GM10266 (cell line): ENCODE measurements around the gene ACTL7A.

Source experiments
- DNase-seq: peaks from one replicate; pipeline ENCODE4 v3.0.0; 2012; ENCODE audit errors: extremely low spot score
- CTCF ChIP-seq: IDR thresholded peaks from 2 replicates; pipeline ENCODE4 v1.5.1; 2012; ENCODE audit warnings: mild to moderate bottlenecking, low read depth; ENCODE audit not compliant: control insufficient read depth, insufficient read depth; ENCODE audit errors: missing control alignments

The ACTL7A gene

GRCh38 chr9:108830272-108830671, 31.8 kb upstream of the ACTL7A start:
- DNase-seq: no peak
- TF ChIP-seq CTCF: no peak

- DNase-seq: no peak
- TF ChIP-seq CTCF: no peak
Observed at GRCh38 chr9:108831496-108832178, 30.4 kb upstream of the ACTL7A start.

- TF ChIP-seq CTCF: no peak
- no peak for DNase-seq
Observed at GRCh38 chr9:108832179-108832500, 29.9 kb upstream of the ACTL7A start.

- no peak for TF ChIP-seq CTCF
- DNase-seq: no peak
Observed at GRCh38 chr9:108834959-108835665, 27.0 kb upstream of the ACTL7A start.

DNA sequence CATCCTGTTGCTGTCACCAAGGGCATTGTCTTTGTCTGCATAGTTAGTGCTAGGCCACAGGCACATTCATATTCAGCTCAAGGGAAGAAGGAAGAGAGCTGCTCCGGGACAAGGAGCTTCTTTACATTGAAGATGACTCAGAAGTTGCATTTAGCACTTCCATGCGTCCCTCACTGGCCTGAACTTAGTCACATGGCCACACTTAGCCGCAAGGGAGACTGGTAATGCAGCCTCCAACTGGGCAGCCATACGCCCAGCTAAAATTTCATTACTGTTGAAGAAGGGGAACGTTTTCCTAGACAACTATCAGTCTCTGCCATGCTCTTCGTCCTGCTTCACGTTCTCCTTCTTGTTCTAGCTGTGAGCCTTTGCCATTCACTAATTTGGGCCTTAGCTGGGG, 26.2 kb upstream of the ACTL7A start:
- DNase-seq: no peak
- no peak for TF ChIP-seq CTCF

DNA sequence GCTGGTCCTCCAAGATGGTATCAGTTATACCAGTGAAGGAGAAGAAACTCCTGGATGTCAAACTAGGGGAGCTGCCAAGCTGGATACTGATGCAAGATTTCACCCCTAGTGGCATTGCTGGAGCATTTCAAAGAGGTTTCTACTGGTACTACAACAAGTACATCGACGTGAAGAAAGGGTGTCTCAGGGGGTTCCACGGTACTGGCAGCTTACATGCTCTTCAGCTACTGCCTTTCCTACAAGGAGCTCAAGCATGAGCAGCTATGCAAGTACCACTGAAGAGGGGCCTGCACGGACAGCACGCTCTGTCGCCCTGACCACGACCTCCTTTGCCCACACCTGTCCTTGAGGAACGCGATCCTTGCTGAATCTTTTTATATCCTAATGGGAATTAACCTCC, 25.7 kb upstream of the ACTL7A start:
- no peak for DNase-seq
- no peak for TF ChIP-seq CTCF

DNA sequence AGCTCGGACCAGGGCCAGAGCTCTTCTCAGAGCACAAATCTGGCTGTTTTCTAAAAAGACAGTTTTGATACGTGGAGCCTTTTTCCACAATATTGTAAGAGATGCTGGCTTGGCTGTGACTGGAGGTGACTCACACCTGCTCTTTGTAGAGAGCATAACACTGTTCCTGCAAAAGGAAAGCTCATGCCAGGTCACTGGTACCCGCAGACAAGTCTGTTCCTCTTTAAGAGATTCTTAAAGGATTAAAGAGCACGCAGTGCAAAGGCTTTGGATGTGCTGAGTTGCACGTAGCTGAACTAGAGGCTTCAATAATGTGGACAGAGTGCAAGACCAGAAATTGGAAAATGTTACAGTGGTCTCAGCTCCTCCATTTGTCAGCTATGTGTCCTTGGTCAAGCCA, 25.3 kb upstream of the ACTL7A start:
- DNase-seq: no peak
- TF ChIP-seq CTCF: no peak
